Osteocyte (in vitro differentiated cells): ENCODE measurements around the gene N4BP3. TPM values are rescaled to one million over a fixed set of nuclear protein-coding genes. Genes with fewer than 3 reads are reported as not detected.
"Not testable (repeated sequence)": the region's sequence is repeated elsewhere in the genome, so short reads cannot be mapped to it uniquely, and the experiment has no call there.

Source experiments
- DNase-seq: peaks from one replicate; pipeline ENCODE4 v3.0.0; 2021; ENCODE audit warnings: mixed read lengths; ENCODE audit not compliant: unreplicated experiment; ENCODE audit errors: extremely low spot score
- H3K27ac Mint-ChIP-seq: one replicate; pipeline ENCODE4 v1.8.0; 2021; ENCODE audit warnings: mild to moderate bottlenecking, mixed read lengths; ENCODE audit not compliant: unreplicated experiment
- H3K27me3 Mint-ChIP-seq: one replicate; pipeline ENCODE4 v1.8.0; 2021; ENCODE audit warnings: mixed read lengths; ENCODE audit not compliant: unreplicated experiment
- H3K36me3 Mint-ChIP-seq: one replicate; pipeline ENCODE4 v1.8.0; 2021; ENCODE audit warnings: mixed read lengths; ENCODE audit not compliant: unreplicated experiment
- H3K4me1 Mint-ChIP-seq: one replicate; pipeline ENCODE4 v1.8.0; 2021; ENCODE audit warnings: mixed read lengths; ENCODE audit not compliant: unreplicated experiment
- H3K4me3 Mint-ChIP-seq: one replicate; pipeline ENCODE4 v1.8.0; 2021; ENCODE audit warnings: mild to moderate bottlenecking, moderate library complexity, mixed read lengths; ENCODE audit not compliant: unreplicated experiment
- H3K9me3 Mint-ChIP-seq: one replicate; pipeline ENCODE4 v1.8.0; 2021; ENCODE audit warnings: mixed read lengths; ENCODE audit not compliant: unreplicated experiment
- CTCF ChIP-seq: fragments of 200-600 bp; sonication (generic); IDR thresholded peaks from 2 replicates; pipeline ENCODE4 v1.5.0; 2021; ENCODE audit warnings: antibody characterized with exemption, mild to moderate bottlenecking, moderate library complexity
- total RNA-seq: library from RNA; stranded (reverse); gene quantifications from 2 replicates; pipeline ENCODE4 v1.2.1, GENCODE V29; 2021

The N4BP3 gene
- total RNA-seq, 1 donor from 2014 or later, result 0.64 TPM

DNA sequence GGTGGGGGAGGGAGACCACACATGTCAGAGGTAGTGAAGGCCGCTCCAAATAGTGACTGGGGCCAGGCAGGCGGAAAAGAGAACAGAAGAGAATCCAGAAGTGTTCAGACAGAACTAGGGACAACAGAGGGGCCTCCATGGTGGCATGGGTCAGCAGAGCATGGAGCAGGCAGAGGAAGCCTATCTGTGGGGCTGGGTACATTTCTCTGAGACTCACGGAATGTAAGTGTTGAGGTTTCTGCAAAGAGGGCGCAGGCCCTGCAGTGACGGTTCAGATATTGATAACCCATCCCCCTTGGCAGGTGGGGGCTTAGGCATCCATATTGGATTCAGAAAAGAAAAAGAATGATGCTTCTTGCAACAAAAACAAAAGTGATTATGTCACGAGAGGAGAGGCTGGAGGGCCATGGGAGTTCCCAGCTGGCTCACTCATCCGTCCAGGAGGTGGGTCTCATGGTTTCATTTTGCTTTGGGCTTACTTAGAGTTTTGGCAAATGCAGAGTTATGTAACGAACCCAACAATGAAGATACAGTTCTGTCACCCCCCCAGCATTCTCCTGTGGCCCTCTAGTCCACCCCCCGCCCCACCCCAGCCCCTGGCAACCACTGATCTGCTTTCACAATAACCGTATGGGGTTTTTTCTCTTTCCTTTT lies 12.0 kb downstream of the N4BP3 start:
- Mint-ChIP-seq H3K4me3 (no peak overlapping the region), H3K27me3 (no peaks in the 10 kb centered on the region), H3K36me3 (no peaks in the 10 kb centered on the region), H3K27ac (no peak overlapping the region), H3K4me1 (peaks cover 4% of the 10 kb centered on the region), H3K9me3 (no peaks in the 10 kb centered on the region)
- DNase-seq, result no peak
- TF ChIP-seq CTCF, result no peak

GRCh38 chr5:178126556-178126955 lies 13.2 kb downstream of the N4BP3 start:
- no peak overlapping the region for H3K27ac Mint-ChIP-seq
- no peaks in the 10 kb centered on the region for H3K9me3 Mint-ChIP-seq
- DNase-seq, result no peak
- H3K4me3 Mint-ChIP-seq, result no peak overlapping the region
- peaks cover under 1% of the 10 kb centered on the region for H3K36me3 Mint-ChIP-seq
- no peak for TF ChIP-seq CTCF
- no peaks in the 10 kb centered on the region for H3K27me3 Mint-ChIP-seq
- peaks cover 9% of the 10 kb centered on the region for H3K4me1 Mint-ChIP-seq

DNA sequence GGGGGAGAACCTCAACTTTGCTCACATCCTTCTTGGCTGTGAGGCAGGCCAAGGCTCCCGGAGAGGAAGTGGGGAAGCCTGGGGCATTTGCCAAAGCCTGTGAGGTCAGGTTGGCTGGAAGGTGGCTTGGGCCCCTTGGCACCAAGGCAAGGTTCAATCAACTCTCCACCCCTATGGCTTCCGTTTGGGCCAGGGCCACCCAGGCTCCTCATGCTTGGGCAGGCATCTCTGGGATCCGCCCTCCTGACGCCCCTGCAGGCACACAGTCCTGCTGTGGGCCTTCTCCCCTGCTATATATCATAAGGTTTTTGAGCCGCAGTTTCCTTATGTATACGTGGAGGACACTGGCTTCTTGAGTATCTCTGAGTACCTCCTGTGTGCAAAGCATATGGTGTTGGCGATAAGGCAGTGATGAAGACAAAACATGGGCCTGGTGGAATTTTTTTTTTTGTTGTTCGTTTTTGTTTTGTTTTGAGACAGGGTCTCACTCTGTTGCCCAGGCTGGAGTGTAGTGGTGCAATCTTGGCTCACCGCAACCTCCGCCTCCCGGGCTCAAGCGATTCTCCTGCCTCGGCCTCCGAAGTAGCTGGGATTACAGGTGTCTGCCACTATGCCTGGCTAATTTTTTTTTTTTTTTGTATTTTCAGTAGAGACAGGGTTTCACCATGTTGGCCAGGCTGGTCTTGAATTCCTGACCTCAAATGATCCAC lies 14.1 kb downstream of the N4BP3 start:
- H3K36me3 Mint-ChIP-seq, DNase-seq, H3K9me3 Mint-ChIP-seq, H3K27ac Mint-ChIP-seq, H3K27me3 Mint-ChIP-seq, H3K4me3 Mint-ChIP-seq: not testable (repeated sequence)
- peaks cover 14% of the 10 kb centered on the region for H3K4me1 Mint-ChIP-seq

DNA sequence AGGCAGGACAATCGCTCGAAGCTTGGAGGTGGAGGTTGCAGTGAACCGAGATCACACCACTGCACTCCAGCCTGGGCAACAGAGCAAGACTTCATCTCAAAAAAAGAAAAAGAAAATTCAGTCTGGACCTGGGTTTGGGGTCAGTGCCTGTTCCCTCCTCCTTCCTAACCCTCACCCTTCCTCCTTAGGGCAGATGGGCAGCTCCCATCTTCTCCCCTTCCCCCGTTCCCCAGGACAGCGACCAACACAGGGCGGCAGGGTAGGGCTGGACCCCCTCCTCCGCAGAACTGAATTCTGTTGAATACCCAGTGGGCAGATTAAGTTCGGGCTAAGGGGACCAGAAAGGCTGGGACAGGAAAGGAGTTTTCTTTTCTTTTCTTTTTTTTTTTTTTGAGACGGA lies 16.0 kb downstream of the N4BP3 start:
- H3K9me3 Mint-ChIP-seq, result no peaks in the 10 kb centered on the region
- no peak for TF ChIP-seq CTCF
- no peaks in the 10 kb centered on the region for H3K27me3 Mint-ChIP-seq
- H3K36me3 Mint-ChIP-seq, result peaks cover 7% of the 10 kb centered on the region
- no peak for DNase-seq
- no peak overlapping the region for H3K4me3 Mint-ChIP-seq
- peaks cover 14% of the 10 kb centered on the region for H3K4me1 Mint-ChIP-seq
- no peak overlapping the region for H3K27ac Mint-ChIP-seq

DNA sequence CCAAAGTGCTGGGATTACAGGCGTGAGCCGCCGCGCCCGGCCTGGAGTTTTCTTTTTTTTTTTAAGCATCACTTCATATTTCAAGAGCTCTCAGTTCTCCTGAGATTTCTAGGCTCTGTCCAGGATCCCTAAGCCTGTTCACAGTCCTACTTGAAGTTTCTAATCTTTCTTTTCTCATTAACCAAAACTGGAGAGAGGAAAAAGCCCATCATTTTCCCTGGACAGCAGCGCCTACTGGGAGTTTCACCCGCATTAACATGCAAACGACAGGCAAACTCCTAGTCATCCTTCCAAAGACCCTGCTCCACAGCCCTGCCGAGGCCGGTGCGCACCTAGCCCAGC lies 16.9 kb downstream of the N4BP3 start:
- H3K4me3 Mint-ChIP-seq, result peak overlapping the region; percentile 75
- peak overlapping the region; percentile 77 for H3K27ac Mint-ChIP-seq
- not testable (repeated sequence) for H3K36me3 Mint-ChIP-seq, DNase-seq, H3K9me3 Mint-ChIP-seq, H3K27me3 Mint-ChIP-seq
- peaks cover 14% of the 10 kb centered on the region for H3K4me1 Mint-ChIP-seq

GRCh38 chr5:178130576-178131445 lies 17.5 kb downstream of the N4BP3 start, which contains the start of gene RMND5B:
TSS of gene RMND5B (plus strand) at chr5:178131014. CDS start at chr5:178138120, 7,106 bp downstream.
- peaks cover 14% of the 10 kb centered on the region for H3K4me1 Mint-ChIP-seq
- peak within 1 kb of the TSS; percentile 89 for H3K27ac Mint-ChIP-seq
- H3K4me3 Mint-ChIP-seq, result peak within 1 kb of the TSS; percentile 89
- H3K36me3 Mint-ChIP-seq, result peaks cover 9% of the 10 kb centered on the region
- H3K9me3 Mint-ChIP-seq, result no peaks in the 10 kb centered on the region
- TF ChIP-seq CTCF, result no peak
- DNase-seq, result peak; percentile 94
- H3K27me3 Mint-ChIP-seq, result no peaks in the 10 kb centered on the region
